Spinal cord (tissue), 10 donors: ENCODE data around the gene SPCS2. TPM values are rescaled to one million over a fixed set of nuclear protein-coding genes. Genes with fewer than 3 reads are reported as not detected.
"Not testable (repeated sequence)": the region's sequence is repeated elsewhere in the genome, so short reads cannot be mapped to it uniquely, and the experiment has no call there.

Experiments used
- DNase-seq, 6 donors: peaks; one replicate each; pipeline versions ENCODE4 v3.0.0 to v3.0.0-alpha.2; 2013 to 2015; ENCODE audit warnings: low spot score in 6 of 6, low read depth in 4 of 6
- H3K27ac ChIP-seq: one replicate; pipeline ENCODE4 v1.5.1; 2013; ENCODE audit warnings: low read depth, low read length, control low read depth
- H3K27me3 ChIP-seq: one replicate; pipeline ENCODE4 v1.6.1; 2013; ENCODE audit warnings: low read length; ENCODE audit not compliant: control insufficient read depth, insufficient read depth
- H3K36me3 ChIP-seq: one replicate; pipeline ENCODE4 v1.6.1; 2013; ENCODE audit warnings: low read length; ENCODE audit not compliant: control insufficient read depth, insufficient read depth
- H3K4me1 ChIP-seq: one replicate; pipeline ENCODE4 v1.6.1; 2013; ENCODE audit warnings: low read length; ENCODE audit not compliant: control insufficient read depth, insufficient read depth
- H3K4me3 ChIP-seq: one replicate; pipeline ENCODE4 v1.5.1; 2013; ENCODE audit warnings: low read depth, low read length, control low read depth
- H3K9me3 ChIP-seq: one replicate; pipeline ENCODE4 v1.6.1; 2013; ENCODE audit warnings: low read length; ENCODE audit not compliant: control insufficient read depth, insufficient read depth
- WGBS: methylation state at CpG from one replicate; pipeline ENCODE4 v1.1.5; 2013; ENCODE audit warnings: missing lambda C conversion rate; ENCODE audit not compliant: insufficient coverage; 5-methylcytosine and 5-hydroxymethylcytosine counted together
- polyA plus RNA-seq, 2 donors: library from polyadenylated mRNA; unstranded; fragments of 120-200 nt; gene quantifications; one replicate each; pipeline ENCODE4 v1.2.1, GENCODE V29; 2013; ENCODE audit not compliant: insufficient read length in 2 of 2
- total RNA-seq, 2 donors: library from RNA; depleted of rRNA in 1 of 2; stranded (reverse); fragments of 120-200 nt in 1 of 2; fragments of >200 nt in 1 of 2; gene quantifications; one replicate each; pipeline versions ENCODE4 v1.2.3 to v1.2.4, GENCODE V29; 2013 to 2014
- donor health status: healthy.

Gene SPCS2
- total and polyA plus RNA-seq, 4 donors: 38.2 to 296 (median 168) TPM

- peaks cover 11% of the 10 kb centered on the region for H3K36me3 ChIP-seq
- no peaks in the 10 kb centered on the region for H3K4me1 ChIP-seq
- no peaks in the 10 kb centered on the region for H3K9me3 ChIP-seq
- no peaks in the 10 kb centered on the region for H3K27me3 ChIP-seq
- H3K27ac ChIP-seq: no peak overlapping the region
- no peak overlapping the region for H3K4me3 ChIP-seq
- DNase-seq: no peak
- WGBS: 100% methylated on average over 2 of the region's 6 CpGs
Observed at GRCh38 chr11:75011872-75012271, 62.8 kb downstream of the SPCS2 start.

DNA sequence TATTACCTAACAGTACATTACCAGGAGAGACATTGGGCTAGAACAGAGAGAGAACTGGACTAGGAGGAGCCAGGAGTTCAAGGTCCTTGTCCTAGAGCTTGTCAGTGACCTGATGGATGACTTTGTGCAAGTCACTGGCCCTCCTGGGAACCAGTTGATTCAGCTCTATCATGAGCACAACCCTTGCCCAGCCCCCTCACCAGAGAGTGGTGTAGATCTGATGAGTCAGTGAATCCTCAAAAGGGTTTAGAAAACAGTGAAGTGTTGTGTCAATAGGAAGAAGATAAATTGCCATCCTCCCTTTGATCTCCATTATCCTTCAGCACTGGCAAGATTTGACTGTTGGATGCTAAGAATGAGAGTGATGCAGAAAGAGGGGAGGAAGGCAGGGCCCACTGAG is 64.0 kb downstream of the SPCS2 start:
- no peak overlapping the region for H3K27ac ChIP-seq
- no peaks in the 10 kb centered on the region for H3K27me3 ChIP-seq
- H3K36me3 ChIP-seq: peaks cover 9% of the 10 kb centered on the region
- H3K9me3 ChIP-seq: no peaks in the 10 kb centered on the region
- no peak overlapping the region for H3K4me3 ChIP-seq
- H3K4me1 ChIP-seq: no peaks in the 10 kb centered on the region
- DNase-seq: no peak

DNA sequence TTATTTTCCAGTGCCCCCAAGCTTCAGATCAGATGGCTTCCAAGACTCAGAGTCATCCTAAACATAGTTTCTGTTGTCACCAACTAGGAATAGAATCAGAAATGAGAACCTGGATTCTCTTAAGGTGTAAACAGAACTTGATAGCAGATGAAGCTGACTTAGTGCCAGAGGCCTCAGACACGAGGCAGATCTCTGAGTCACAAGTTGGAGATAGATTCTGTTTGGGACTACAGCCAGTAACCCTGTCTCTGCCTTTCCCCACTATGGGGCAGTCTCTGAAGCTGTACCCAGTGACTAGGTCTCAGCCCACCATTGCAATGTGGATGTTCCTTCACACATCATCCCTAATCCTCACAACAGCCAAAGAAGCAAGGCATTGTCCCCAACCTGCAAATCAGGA is 65.1 kb downstream of the SPCS2 start:
- no peak for DNase-seq
- no peak overlapping the region for H3K4me3 ChIP-seq
- H3K27ac ChIP-seq: no peak overlapping the region
- H3K9me3 ChIP-seq: no peaks in the 10 kb centered on the region
- no peaks in the 10 kb centered on the region for H3K27me3 ChIP-seq
- 17% methylated on average over 1 of the region's 1 CpG for whole genome bisulfite sequencing
- no peaks in the 10 kb centered on the region for H3K4me1 ChIP-seq
- H3K36me3 ChIP-seq: peaks cover 4% of the 10 kb centered on the region

- not testable (repeated sequence) for H3K9me3 ChIP-seq, H3K36me3 ChIP-seq, H3K4me3 ChIP-seq, H3K27ac ChIP-seq, DNase-seq, H3K27me3 ChIP-seq
- WGBS: 87% methylated on average over 3 of the region's 3 CpGs
- peaks cover 14% of the 10 kb centered on the region for H3K4me1 ChIP-seq
Observed at GRCh38 chr11:75019200-75019599, 70.1 kb downstream of the SPCS2 start.

- H3K36me3 ChIP-seq, H3K27ac ChIP-seq, DNase-seq, H3K4me3 ChIP-seq, H3K9me3 ChIP-seq, H3K27me3 ChIP-seq: not testable (repeated sequence)
- H3K4me1 ChIP-seq: peaks cover 17% of the 10 kb centered on the region
- 72% methylated on average over 2 of the region's 5 CpGs for WGBS
Observed at GRCh38 chr11:75020328-75020727, 71.3 kb downstream of the SPCS2 start.

- no peaks in the 10 kb centered on the region for H3K36me3 ChIP-seq
- H3K27ac ChIP-seq: no peak overlapping the region
- WGBS: 100% methylated on average over 2 of the region's 3 CpGs
- no peak overlapping the region for H3K4me3 ChIP-seq
- H3K9me3 ChIP-seq: no peaks in the 10 kb centered on the region
- H3K27me3 ChIP-seq: no peaks in the 10 kb centered on the region
- no peak for DNase-seq
- peaks cover 17% of the 10 kb centered on the region for H3K4me1 ChIP-seq
Observed at GRCh38 chr11:75022296-75022695, 73.2 kb downstream of the SPCS2 start.

DNA sequence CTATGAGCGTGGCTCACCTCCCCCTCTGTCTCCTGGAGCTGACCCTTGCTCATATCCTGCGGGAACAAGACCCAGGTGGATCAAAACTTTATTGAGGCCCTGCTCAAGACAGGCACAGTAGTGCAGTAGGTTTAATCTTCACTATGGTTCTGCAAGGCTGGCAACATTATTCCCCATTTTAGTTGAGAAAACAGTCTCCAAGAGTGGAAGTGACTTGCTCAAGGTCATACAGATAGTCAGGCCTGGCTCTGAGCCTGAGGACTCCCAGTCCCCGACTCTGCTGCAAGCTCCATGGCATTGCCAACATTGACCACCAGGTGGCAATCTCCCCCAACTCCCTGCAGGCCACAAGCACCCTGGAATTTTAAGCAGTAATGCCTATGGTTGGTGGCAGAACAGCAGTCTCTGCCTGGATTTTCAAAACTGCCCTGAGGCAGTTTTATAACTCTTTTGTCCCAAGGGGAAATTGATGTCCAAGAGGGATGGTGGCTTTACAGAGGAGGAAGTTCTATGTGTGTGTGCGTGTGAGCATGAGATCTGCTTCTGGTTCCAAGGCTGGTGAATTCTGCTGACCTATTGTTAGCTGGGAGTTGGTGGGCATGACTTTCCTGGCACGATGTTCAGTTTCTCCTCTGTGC is 73.8 kb downstream of the SPCS2 start:
- WGBS: 38% methylated on average over 4 of the region's 5 CpGs
- no peak overlapping the region for H3K4me3 ChIP-seq
- peaks cover 17% of the 10 kb centered on the region for H3K4me1 ChIP-seq
- no peaks in the 10 kb centered on the region for H3K9me3 ChIP-seq
- peak overlapping the region; percentile 49 for H3K27ac ChIP-seq
- no peaks in the 10 kb centered on the region for H3K27me3 ChIP-seq
- DNase-seq: peak; percentile 47 to 94 (median 66)
- no peaks in the 10 kb centered on the region for H3K36me3 ChIP-seq

DNA sequence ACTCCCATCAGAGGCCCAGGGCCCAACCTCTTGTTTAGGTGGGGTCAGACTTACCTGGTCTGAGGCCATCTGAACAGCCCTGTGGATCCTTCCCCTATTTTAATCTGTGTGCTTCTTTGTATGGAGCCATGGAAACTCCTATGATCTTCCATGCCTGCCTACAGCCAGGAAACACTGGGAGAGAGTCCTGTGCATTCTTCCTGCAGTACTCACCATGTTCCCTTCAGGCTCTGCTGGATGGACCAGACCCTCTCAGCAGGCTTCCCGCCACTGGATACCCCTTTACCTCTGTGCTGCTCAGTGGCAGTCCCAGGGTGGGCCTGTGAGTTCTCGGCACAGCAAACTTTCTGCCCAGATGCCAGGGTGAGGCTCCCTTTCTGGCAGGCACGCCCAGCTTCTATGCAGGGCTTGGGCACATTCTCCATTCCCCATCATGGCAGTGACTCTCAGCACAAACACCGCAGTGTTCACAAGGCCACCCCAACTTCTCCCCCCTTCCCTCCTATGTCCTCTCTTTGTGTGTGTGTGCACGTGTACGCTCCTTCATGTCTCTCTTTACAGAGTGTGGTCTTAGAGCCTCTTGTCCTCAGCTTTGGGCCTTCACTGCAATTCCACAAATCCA is 74.5 kb downstream of the SPCS2 start:
- Histone ChIP-seq H3K36me3 (no peaks in the 10 kb centered on the region), H3K9me3 (no peaks in the 10 kb centered on the region), H3K27ac (peak overlapping the region; percentile 49), H3K4me1 (peaks cover 17% of the 10 kb centered on the region), H3K27me3 (no peaks in the 10 kb centered on the region), H3K4me3 (no peak overlapping the region)
- 71% methylated on average over 5 of the region's 6 CpGs for WGBS
- peak in 1 of 6 donors; percentile 6 for DNase-seq

DNA sequence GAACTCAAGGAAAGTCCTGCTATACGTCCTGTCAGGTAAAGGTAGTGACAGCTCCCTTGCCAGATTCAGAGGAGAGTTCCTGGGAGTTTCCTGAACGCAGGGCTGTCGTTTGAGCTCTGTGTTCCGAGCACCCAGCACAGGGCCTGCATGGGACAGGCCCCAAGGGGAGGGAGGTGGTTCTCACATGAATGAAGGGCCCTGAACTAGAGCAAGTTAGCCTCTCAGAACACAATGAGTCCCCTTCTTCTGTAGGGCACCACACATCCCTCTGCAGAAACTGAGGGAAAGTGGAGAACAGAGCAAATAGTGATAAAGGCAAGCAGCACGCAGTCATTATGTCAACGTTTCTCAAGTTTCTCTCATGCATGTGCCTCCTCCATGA is 75.0 kb downstream of the SPCS2 start:
- 49% methylated on average over 3 of the region's 6 CpGs for WGBS
- Histone ChIP-seq H3K4me3 (no peak overlapping the region), H3K4me1 (peaks cover 17% of the 10 kb centered on the region), H3K9me3 (no peaks in the 10 kb centered on the region), H3K27me3 (no peaks in the 10 kb centered on the region), H3K27ac (peak overlapping the region; percentile 49), H3K36me3 (no peaks in the 10 kb centered on the region)
- DNase-seq: peak in 1 of 6 donors; percentile 35

DNA sequence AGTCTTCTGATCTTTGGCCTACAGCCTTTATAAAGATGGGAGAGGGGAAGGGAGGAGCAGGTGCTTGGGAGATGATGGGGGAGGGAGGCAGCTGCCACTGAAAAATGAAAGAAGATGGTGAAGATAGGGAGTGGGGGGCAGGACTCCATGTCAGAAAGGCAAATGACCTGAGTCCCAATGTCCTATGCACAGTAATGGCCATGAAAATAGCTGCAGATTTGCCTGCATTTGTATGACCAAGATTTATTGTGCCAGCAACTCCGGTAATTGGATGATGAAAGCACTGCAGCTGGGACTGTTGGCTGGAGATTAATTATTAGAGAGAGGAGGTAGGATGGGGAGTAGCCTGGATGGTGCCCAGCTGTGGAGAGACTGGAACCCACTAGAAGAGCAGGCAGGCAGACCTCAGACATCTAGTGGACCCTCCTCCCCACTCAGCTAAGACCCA is 75.7 kb downstream of the SPCS2 start:
- Histone ChIP-seq H3K4me3 (no peak overlapping the region), H3K27ac (peak overlapping the region; percentile 17), H3K9me3 (no peaks in the 10 kb centered on the region), H3K27me3 (no peaks in the 10 kb centered on the region), H3K36me3 (no peaks in the 10 kb centered on the region), H3K4me1 (peaks cover 17% of the 10 kb centered on the region)
- DNase-seq: peak in 2 of 6 donors; percentile 27 to 51
- 45% methylated on average over 1 of the region's 1 CpG for WGBS
